Measurements from ENCODE around the gene SLC11A1.

- TF ChIP-seq PATZ1 (CRISPR knock-in tag; IDR thresholded peaks at IDR 0.05; ENCODE audit: borderline replicate concordance) (no peak), ISL1 (CRISPR knock-in tag; IDR thresholded peaks at IDR 0.05) (no peak), RARB (CRISPR knock-in tag; IDR thresholded peaks at IDR 0.05) (no peak), CSDC2 (CRISPR knock-in tag; IDR thresholded peaks at IDR 0.05) (no peak), CSRNP3 (CRISPR knock-in tag; IDR thresholded peaks at IDR 0.05) (no peak), ZNF8 (CRISPR knock-in tag; IDR thresholded peaks at IDR 0.05) (no peak), TOX (CRISPR knock-in tag; IDR thresholded peaks at IDR 0.05; ENCODE audit: borderline replicate concordance) (no peak), ZNF565 (CRISPR knock-in tag; conservative IDR thresholded peaks at IDR 0.05; ENCODE audit: low read depth) (no peak), TCF4 (CRISPR knock-in tag; IDR thresholded peaks at IDR 0.05; ENCODE audit: borderline replicate concordance) (no peak), ESRRG (CRISPR knock-in tag; IDR thresholded peaks at IDR 0.05) (no peak)
Observed at GRCh38 chr2:218345491-218346236, 36.4 kb upstream of the SLC11A1 start.
